Transverse colon (tissue), 3 donors: ENCODE measurements around the gene PFKFB2.

ENCODE experiments used
- CTCF ChIP-seq, 5 experiments: fragments of 200-600 bp in 3 of 5; fragments of 450-650 bp in 2 of 5; sonication (generic) in 3 of 5; IDR thresholded peaks; 1 replicate in 2 of 5; 2 replicates in 3 of 5; pipeline ENCODE4 v1.5.1; 2016 to 2017; ENCODE audit warnings: antibody characterized with exemption in 5 of 5, inconsistent platforms in 3 of 5, mild to moderate bottlenecking in 2 of 5, moderate library complexity in 1 of 5
- POLR2A ChIP-seq: fragments of 450-650 bp; IDR thresholded peaks from one replicate; pipeline ENCODE4 v1.6.1; 2016; ENCODE audit warnings: antibody characterized with exemption, mild to moderate bottlenecking, moderate library complexity

- TF ChIP-seq CTCF (IDR thresholded peaks at IDR 0.05) (no peak), POLR2A (no peak)
Measured at GRCh38 chr1:207084232-207084631, 31.2 kb downstream of the PFKFB2 start.
